OCI-LY7 (cell line): ENCODE measurements around the gene HPN. TPM values are rescaled to one million over a fixed set of nuclear protein-coding genes. Genes with fewer than 3 reads are reported as not detected.
"Not testable (repeated sequence)": the region's sequence is repeated elsewhere in the genome, so short reads cannot be mapped to it uniquely, and the experiment has no call there.

Experiments
- BruUV-seq: library from RNA; stranded (reverse); fragments of 400-500 nt; replicated peaks from 2 replicates; lab custom pipeline; 2021; lab: Mats Ljungman, UMichigan
- CTCF ChIA-PET: fragments of 300-600 bp; sonication (Branson Sonifier 250); formaldehyde crosslinking; loops from one replicate; lab custom pipeline; 2022; ENCODE audit warnings: antibody characterized with exemption; ENCODE audit not compliant: unreplicated experiment; lab: Charles Lee
- POLR2A ChIA-PET: fragments of 300-600 bp; sonication (Branson Sonifier 250); formaldehyde crosslinking; loops from one replicate; lab custom pipeline; 2022; ENCODE audit warnings: antibody characterized with exemption; lab: Charles Lee
- DNase-seq: peaks from one replicate; pipeline ENCODE4 v3.0.0-alpha.2; 2015; ENCODE audit warnings: low spot score
- H2AFZ ChIP-seq: fragments of 200-600 bp; sonication (generic), shearing (Covaris generic); 2 replicates; pipeline ENCODE4 v1.6.1; 2014; ENCODE audit warnings: mild to moderate bottlenecking, antibody characterized with exemption, low read length, moderate library complexity
- H3K27ac ChIP-seq: fragments of 200-600 bp; sonication (generic); 2 replicates; pipeline ENCODE4 v1.5.1; 2014; ENCODE audit warnings: mixed run types, low read depth, mild to moderate bottlenecking, moderate library complexity, low read length, inconsistent platforms; ENCODE audit not compliant: poor library complexity, severe bottlenecking
- H3K36me3 ChIP-seq: fragments of 200-600 bp; sonication (generic); 2 replicates; pipeline ENCODE4 v1.6.1; 2014; ENCODE audit warnings: mild to moderate bottlenecking, antibody characterized with exemption, low read length, moderate library complexity, mixed read lengths; ENCODE audit not compliant: insufficient read depth
- H3K4me1 ChIP-seq: fragments of 200-600 bp; sonication (generic); 2 replicates; pipeline ENCODE4 v1.5.1; 2014; ENCODE audit warnings: mild to moderate bottlenecking, low read length; ENCODE audit not compliant: insufficient read depth, poor library complexity, severe bottlenecking
- H3K4me2 ChIP-seq: fragments of 200-600 bp; sonication (generic); 2 replicates; pipeline ENCODE4 v1.6.1; 2014; ENCODE audit warnings: mild to moderate bottlenecking, low read length
- H3K4me3 ChIP-seq: fragments of 200-600 bp; sonication (generic); 2 replicates; pipeline ENCODE4 v1.5.1; 2014; ENCODE audit warnings: mild to moderate bottlenecking, low read depth, low read length; ENCODE audit not compliant: poor library complexity, severe bottlenecking
- H3K79me2 ChIP-seq: fragments of 200-600 bp; sonication (generic); 2 replicates; pipeline ENCODE4 v1.6.1; 2016; ENCODE audit warnings: low read depth, mild to moderate bottlenecking, low read length, moderate library complexity, mixed read lengths; ENCODE audit not compliant: insufficient read depth
- H3K9me2 ChIP-seq: fragments of 200-600 bp; sonication (generic); 2 replicates; pipeline ENCODE4 v1.6.1; 2016; ENCODE audit warnings: mild to moderate bottlenecking, low read length, mixed read lengths; ENCODE audit not compliant: insufficient read depth
- H3K9me3 ChIP-seq: fragments of 200-600 bp; sonication (generic); 2 replicates; pipeline ENCODE4 v1.6.1; 2014; ENCODE audit warnings: mild to moderate bottlenecking, mixed run types, low read length, mixed read lengths
- H4K20me1 ChIP-seq: fragments of 200-600 bp; sonication (generic); 2 replicates; pipeline ENCODE4 v1.6.1; 2014; ENCODE audit warnings: mild to moderate bottlenecking, antibody characterized with exemption, low read length, moderate library complexity, mixed read lengths; ENCODE audit not compliant: insufficient read depth
- CTCF ChIP-seq: fragments of 200-600 bp; sonication (generic); conservative IDR thresholded peaks from 2 replicates; pipeline ENCODE4 v1.5.1; 2014; ENCODE audit warnings: mild to moderate bottlenecking, antibody characterized with exemption, low read length, moderate library complexity, mixed read lengths
- EZH2phosphoT487 ChIP-seq: fragments of 200-600 bp; sonication (generic); IDR thresholded peaks from 2 replicates; pipeline ENCODE4 v1.6.1; 2018; ENCODE audit warnings: low read depth, borderline replicate concordance, mild to moderate bottlenecking, mixed run types, antibody characterized with exemption, low read length, moderate library complexity, mixed read lengths
- intact Hi-C: fragments of 100-400 bp; cut with micrococcal nuclease; formaldehyde crosslinking; loops from one replicate; pipeline ENCODE4 v1.10.0; 2022; ENCODE audit not compliant: unreplicated experiment
- total RNA-seq, 2 experiments: library from RNA; depleted of rRNA in 1 of 2; stranded (reverse); fragments of >200 nt in 1 of 2; shearing (Covaris generic) in 1 of 2; gene quantifications; 2 replicates each; pipeline ENCODE4 v1.2.3, GENCODE V29; 2014 to 2022

HPN gene
- total RNA-seq, 2 experiments from 2014 or later, result 0.17 to 0.19 TPM

DNA sequence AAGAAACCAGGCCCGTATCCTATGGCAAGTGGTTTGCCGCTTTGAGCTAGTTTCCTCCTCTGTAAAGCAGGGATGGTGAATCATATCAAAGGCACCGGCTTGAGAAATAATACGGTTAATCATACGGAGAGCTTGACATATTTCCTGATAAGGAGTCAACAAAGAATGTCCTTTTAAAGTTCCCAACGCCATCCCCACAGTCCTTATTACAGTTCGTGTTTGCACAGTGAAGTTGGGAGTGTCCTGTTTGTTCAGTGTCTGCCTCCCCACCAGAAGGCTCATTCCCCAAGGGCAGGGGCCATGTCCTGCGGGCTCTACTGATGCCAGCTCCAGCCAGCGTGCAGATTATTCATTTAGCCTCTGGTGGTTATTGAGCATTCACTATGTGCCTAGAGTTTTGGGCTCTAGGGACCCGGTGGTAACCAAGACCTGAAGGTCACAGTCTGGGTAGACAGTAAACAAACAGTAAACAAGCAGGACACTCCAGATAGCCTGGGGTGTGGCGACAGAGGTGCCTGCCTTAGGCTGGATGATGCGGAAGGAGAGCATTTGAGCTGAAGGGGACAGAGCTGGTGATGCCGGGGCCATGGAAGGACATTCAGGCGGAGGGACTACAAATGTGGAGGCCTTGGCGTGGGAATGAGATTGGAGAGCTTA lies 35.1 kb upstream of the HPN start:
- peaks cover 52% of the 10 kb centered on the region for H3K79me2 ChIP-seq
- H3K4me2 ChIP-seq, result no peak overlapping the region
- no TSS peak for BruUV-seq
- peaks cover 10% of the 10 kb centered on the region; the same call in 1 of the 2 replicates for H4K20me1 ChIP-seq
- no peak overlapping the region for H2AFZ ChIP-seq
- intact Hi-C loops, result no loop called here
- no peaks in the 10 kb centered on the region for H3K9me3 ChIP-seq
- TF ChIP-seq EZH2phosphoT487 (no peak), CTCF (no peak)
- H3K4me1 ChIP-seq, result peaks cover 24% of the 10 kb centered on the region
- no peaks in the 10 kb centered on the region for H3K9me2 ChIP-seq
- H3K36me3 ChIP-seq, result peaks cover 92% of the 10 kb centered on the region
- no peak overlapping the region for H3K27ac ChIP-seq
- POLR2A ChIA-PET, result no interaction called here
- no peak overlapping the region for H3K4me3 ChIP-seq
- no peak for DNase-seq
- CTCF ChIA-PET, result no interaction called here

- no peak for DNase-seq
- Histone ChIP-seq H4K20me1 (peaks cover 10% of the 10 kb centered on the region; the same call in 1 of the 2 replicates), H3K9me3 (no peaks in the 10 kb centered on the region), H3K4me1 (peaks cover 19% of the 10 kb centered on the region), H3K9me2 (no peaks in the 10 kb centered on the region), H3K36me3 (peaks cover 93% of the 10 kb centered on the region), H3K4me2 (no peak overlapping the region), H3K79me2 (peaks cover 47% of the 10 kb centered on the region), H3K4me3 (no peak overlapping the region), H3K27ac (no peak overlapping the region), H2AFZ (no peak overlapping the region)
- intact Hi-C loops, result no loop called here
- no TSS peak for BruUV-seq
- ChIA-PET POLR2A (no interaction called here), CTCF (no interaction called here)
- TF ChIP-seq EZH2phosphoT487, result no peak
- no peak for TF ChIP-seq CTCF
These were observed 34.5 kb upstream of the HPN start for GRCh38 chr19:35006999-35007365.

- H2AFZ ChIP-seq, H3K27ac ChIP-seq, H3K9me3 ChIP-seq, H4K20me1 ChIP-seq, H3K4me3 ChIP-seq, BruUV-seq, intact Hi-C loops, H3K9me2 ChIP-seq, CTCF ChIA-PET, DNase-seq, H3K4me2 ChIP-seq: not testable (repeated sequence)
- Histone ChIP-seq H3K4me1 (peaks cover 15% of the 10 kb centered on the region), H3K36me3 (peaks cover 95% of the 10 kb centered on the region), H3K79me2 (peaks cover 43% of the 10 kb centered on the region)
- POLR2A ChIA-PET, result interaction anchor here (0.7 kb wide), 1 partner anchor 9 kb away, joined by 3 read pairs; no protein-coding TSS in a partner anchor
These were observed 34.1 kb upstream of the HPN start for GRCh38 chr19:35007427-35007826.
